PFSK-1 (cell line): Measurements from ENCODE around the gene EWSR1.

Source experiments
- FOXP2 ChIP-seq: optimal IDR thresholded peaks from 2 replicates; pipeline ENCODE3; 2011; ENCODE audit warnings: borderline replicate concordance, control low read depth, inconsistent platforms; ENCODE audit not compliant: insufficient read depth; ENCODE audit errors: extremely low read length, extremely low read depth
- POLR2AphosphoS5 ChIP-seq: IDR thresholded peaks from 2 replicates; pipeline ENCODE4 v1.6.1; 2012; ENCODE audit warnings: low read depth, mild to moderate bottlenecking, control low read depth, low read length, moderate library complexity
- TAF1 ChIP-seq: IDR thresholded peaks from 2 replicates; pipeline ENCODE4 v1.6.1; 2012; ENCODE audit warnings: low read length, control low read depth, borderline replicate concordance; ENCODE audit not compliant: insufficient read depth
- TF ChIP-seq, protein P1 (sequence below), 2 experiments: IDR thresholded peaks; 2 replicates each; pipeline versions ENCODE4 v1.6.1 to v1.8.0; 2011 to 2012; ENCODE audit warnings: low read depth in 2 of 2, low read length in 2 of 2, control low read depth in 1 of 2, inconsistent platforms in 1 of 2, mild to moderate bottlenecking in 1 of 2, moderate library complexity in 1 of 2; ENCODE audit not compliant: insufficient read depth in 1 of 2

DNA sequence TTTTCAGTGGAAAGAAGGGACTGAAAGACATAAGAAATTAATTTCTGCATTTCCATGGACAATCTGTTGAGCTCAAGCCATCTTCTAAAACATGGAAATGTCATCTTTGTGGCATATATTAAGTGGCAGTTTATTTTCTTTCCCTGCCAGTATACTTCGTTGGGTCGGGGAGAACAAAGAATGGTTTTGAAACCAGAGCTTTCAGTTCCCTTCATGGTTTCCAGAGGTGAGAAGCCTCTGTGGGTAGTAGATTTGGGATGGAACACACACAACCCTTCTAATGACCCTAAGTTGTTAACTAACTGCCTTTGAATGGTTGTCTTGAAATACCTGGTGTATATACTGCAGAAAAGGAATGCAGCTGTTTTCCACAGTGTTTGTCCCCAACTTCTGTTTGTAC, 20.8 kb downstream of the EWSR1 start:
- TF ChIP-seq, protein P1, sequence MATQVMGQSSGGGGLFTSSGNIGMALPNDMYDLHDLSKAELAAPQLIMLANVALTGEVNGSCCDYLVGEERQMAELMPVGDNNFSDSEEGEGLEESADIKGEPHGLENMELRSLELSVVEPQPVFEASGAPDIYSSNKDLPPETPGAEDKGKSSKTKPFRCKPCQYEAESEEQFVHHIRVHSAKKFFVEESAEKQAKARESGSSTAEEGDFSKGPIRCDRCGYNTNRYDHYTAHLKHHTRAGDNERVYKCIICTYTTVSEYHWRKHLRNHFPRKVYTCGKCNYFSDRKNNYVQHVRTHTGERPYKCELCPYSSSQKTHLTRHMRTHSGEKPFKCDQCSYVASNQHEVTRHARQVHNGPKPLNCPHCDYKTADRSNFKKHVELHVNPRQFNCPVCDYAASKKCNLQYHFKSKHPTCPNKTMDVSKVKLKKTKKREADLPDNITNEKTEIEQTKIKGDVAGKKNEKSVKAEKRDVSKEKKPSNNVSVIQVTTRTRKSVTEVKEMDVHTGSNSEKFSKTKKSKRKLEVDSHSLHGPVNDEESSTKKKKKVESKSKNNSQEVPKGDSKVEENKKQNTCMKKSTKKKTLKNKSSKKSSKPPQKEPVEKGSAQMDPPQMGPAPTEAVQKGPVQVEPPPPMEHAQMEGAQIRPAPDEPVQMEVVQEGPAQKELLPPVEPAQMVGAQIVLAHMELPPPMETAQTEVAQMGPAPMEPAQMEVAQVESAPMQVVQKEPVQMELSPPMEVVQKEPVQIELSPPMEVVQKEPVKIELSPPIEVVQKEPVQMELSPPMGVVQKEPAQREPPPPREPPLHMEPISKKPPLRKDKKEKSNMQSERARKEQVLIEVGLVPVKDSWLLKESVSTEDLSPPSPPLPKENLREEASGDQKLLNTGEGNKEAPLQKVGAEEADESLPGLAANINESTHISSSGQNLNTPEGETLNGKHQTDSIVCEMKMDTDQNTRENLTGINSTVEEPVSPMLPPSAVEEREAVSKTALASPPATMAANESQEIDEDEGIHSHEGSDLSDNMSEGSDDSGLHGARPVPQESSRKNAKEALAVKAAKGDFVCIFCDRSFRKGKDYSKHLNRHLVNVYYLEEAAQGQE (IDR thresholded peaks at IDR 0.05; ENCODE audit: insufficient read depth in 1 of 2, low read depth in 2 of 2, low read length in 2 of 2), result no peak
- TF ChIP-seq POLR2AphosphoS5, result no peak
- TF ChIP-seq FOXP2, result no peak
- TF ChIP-seq TAF1, result no peak
